ENCODE results near the gene RIN3.
A peak's percentile ranks its signal among the peaks of the same experiment; 100 is the strongest.

Gene RIN3

GRCh38 chr14:92556863-92557543 lies 43.4 kb downstream of the RIN3 start:
- H3K4me3 ChIP-seq (ENCODE audit: low read depth, low read length): no peak overlapping the region
- no peak for TF ChIP-seq CTCF (IDR thresholded peaks at IDR 0.05; ENCODE audit: low read depth, low read length, missing control alignments)
- no peak for DNase-seq (ENCODE audit: low read depth)

GRCh38 chr14:92557544-92557912 lies 43.9 kb downstream of the RIN3 start:
- no peak for DNase-seq (ENCODE audit: low read depth)
- no peak overlapping the region for H3K4me3 ChIP-seq (ENCODE audit: low read depth, low read length)
- TF ChIP-seq CTCF (IDR thresholded peaks at IDR 0.05; ENCODE audit: low read depth, low read length, missing control alignments): no peak

GRCh38 chr14:92558319-92558718 lies 44.7 kb downstream of the RIN3 start:
- no peak overlapping the region for H3K4me3 ChIP-seq (ENCODE audit: low read depth, low read length)
- TF ChIP-seq CTCF (IDR thresholded peaks at IDR 0.05; ENCODE audit: low read depth, low read length, missing control alignments): peak; percentile 9
- DNase-seq (ENCODE audit: low read depth): no peak

GRCh38 chr14:92559486-92559885 lies 45.9 kb downstream of the RIN3 start:
- DNase-seq (ENCODE audit: low read depth): no peak
- no peak for TF ChIP-seq CTCF (IDR thresholded peaks at IDR 0.05; ENCODE audit: low read depth, low read length, missing control alignments)
- no peak overlapping the region for H3K4me3 ChIP-seq (ENCODE audit: low read depth, low read length)

GRCh38 chr14:92560106-92560865 lies 46.7 kb downstream of the RIN3 start:
- no peak for TF ChIP-seq CTCF (IDR thresholded peaks at IDR 0.05; ENCODE audit: low read depth, low read length, missing control alignments)
- no peak overlapping the region for H3K4me3 ChIP-seq (ENCODE audit: low read depth, low read length)
- no peak for DNase-seq (ENCODE audit: low read depth)

- no peak for TF ChIP-seq CTCF (IDR thresholded peaks at IDR 0.05; ENCODE audit: low read depth, low read length, missing control alignments)
- DNase-seq (ENCODE audit: low read depth): no peak
- no peak overlapping the region for H3K4me3 ChIP-seq (ENCODE audit: low read depth, low read length)
Observed at GRCh38 chr14:92561906-92562479, 48.4 kb downstream of the RIN3 start.
